Measurements from ENCODE around the gene STXBP3.

STXBP3 gene

DNA sequence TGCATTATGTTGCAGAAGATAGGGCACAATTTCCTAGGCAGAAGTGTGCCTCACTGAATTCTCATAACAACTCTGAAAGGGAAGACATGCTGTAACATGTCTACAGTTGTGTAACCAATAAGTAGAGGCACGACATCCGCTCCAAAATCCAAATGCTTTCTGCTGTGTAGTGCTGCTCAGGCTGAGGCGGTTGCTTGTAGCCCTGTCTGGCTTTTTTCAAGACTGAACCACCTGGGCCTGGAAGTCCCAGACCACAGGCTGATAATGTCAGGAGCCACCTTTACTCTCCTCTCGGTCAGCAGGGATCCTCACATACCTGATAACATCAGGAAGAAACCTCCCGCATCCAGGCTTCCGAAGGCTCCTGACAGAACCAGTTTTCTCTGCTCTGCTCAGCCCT is 99.5 kb downstream of the STXBP3 start:
- DNase-seq = no peak

DNA sequence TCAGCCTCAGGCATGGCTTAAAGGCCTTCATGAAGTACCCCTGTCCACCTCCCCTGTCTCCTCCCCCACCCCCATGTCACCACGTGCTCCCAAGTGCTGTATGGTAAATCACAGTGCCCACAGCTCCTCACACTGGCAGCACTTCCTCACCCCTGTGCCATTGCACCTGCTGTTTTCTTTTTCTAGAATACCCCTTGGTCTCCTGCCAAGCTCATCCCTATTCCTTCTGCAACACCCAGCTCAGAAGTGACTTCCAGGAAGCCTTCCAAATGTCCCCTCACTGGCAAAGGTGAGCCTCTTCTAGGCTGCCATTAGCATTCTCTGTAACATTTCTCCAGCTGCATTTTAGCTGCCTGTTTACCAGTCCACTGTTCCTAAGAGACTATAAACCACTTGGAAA is 101.0 kb downstream of the STXBP3 start:
- no peak for DNase-seq

DNA sequence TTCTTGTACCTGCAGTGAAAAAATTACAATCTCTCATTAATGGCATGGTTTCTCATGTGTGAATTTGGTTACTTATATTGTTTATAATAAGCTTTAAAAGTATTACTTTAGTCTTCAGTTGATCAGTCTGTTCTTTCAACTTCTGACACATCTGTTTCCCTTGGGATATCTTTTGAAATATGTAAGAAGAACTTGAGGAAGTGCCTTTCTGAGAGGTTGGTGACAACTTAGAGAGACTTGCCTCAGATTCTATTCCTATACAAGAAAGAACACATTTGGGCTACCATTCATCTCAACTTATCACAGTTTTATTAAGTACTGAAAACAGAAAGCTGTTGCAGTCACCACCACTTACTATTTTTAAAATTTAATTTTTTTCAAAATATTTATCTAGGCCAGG is 102.3 kb downstream of the STXBP3 start:
- no peak for DNase-seq

DNA sequence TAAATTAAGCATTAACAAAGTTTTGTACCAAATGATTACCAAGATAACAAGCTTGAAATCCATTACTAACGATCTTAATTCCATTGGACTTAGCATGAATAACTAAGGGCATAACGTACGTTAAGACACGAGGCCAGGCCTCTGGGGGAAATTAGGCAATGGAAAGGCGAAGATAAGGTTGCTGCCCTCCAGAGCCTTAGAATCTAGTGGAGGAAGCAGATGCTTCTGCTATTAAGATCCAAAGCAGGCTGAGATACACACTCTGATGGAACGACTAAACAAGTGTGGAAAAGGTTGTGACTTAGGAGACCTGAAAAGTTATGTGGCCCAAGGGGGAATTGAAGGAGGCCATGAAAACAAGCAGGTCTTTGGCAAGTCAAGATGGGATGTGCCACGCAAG is 104.5 kb downstream of the STXBP3 start:
- no peak for DNase-seq

DNA sequence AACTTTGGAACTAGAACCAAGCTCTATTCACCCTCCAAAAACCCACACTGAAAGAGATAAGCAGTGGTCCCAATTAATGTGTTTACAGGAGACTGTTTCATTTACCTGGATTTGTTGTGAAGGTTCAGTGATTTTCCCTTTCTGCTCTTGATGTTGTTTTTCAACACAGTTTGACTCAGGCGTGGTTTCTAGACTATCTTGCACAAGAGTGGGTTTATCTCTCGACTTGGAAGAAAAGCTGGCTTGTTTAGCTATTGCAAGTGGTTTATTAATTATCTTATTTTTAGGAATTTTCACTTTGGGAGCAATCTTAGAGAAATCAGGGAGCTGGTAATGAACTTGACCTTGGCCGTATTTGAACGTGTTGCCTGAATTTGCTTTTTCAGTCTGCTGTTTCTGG is 105.1 kb downstream of the STXBP3 start:
- DNase-seq = no peak

DNA sequence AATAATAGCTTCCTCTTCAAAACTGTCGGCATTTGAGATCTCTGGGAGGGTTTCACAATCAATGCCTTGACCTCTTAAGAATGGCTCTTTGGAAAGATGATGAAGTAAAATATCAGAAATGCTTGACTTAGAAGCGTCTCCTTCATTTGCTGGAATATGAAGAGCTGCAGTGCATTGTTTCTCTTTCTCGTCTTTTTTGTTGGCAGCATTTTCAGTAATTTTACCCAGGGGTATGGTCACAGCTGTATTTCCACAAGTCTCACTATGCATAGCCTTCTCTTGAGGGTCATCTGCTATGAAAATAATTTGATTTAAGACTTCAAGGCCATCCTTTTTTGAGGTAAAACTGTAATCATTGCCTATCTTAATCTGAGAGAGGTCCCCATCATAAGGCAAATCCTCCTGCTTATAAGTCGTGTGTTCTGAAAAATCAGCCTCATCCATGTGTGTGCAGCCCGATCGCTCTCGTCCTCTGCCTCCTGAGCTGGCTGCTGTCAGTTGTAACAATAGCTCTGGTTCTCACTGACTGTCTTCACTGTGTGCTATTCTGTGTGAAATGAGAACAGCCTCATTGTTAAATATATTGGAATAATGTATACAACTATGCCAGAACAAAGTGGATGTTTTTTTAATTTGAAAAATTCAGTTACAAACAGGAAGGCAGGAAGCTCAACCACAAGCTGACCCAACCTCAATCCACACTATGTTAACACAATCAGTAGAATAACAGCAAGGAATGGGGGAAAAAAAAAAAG is 105.9 kb downstream of the STXBP3 start:
- DNase-seq = no peak

DNA sequence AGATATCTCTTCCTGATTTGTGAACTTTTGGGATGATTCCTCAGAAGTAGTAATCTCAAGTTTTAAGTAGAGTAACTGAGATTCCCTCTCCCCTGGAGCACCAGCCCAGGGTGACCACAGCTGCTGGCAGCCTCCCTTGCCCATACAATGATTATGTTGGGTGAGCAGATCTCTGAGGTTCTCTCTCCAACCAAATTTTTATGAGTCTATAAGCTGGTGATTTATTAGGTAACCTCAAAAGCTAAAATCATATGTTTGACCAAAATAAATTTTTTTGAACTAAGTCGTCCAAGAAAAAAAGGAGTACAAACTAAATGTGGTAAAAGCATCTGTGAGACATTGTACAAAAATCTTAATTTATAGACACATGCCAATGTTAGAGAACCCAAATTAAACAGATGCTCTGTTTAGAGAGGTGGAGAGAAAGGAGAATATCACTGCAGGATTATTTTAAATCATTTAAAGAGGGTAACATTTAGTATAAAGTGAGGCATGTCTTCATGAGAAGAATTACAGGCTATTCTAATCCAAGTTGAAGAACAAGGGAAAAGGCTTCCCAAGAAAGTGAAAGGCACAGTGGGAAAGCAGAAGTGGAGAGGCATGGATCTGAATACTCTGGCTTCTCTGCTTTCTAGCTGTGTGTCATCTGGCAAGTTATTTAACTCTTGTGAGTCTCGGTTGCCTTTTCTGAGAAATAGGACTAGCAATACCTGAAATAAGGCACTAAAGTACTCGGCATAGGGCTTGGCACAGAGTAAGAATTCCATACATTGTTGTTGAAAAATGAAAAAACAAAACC is 107.9 kb downstream of the STXBP3 start:
- no peak for DNase-seq

DNA sequence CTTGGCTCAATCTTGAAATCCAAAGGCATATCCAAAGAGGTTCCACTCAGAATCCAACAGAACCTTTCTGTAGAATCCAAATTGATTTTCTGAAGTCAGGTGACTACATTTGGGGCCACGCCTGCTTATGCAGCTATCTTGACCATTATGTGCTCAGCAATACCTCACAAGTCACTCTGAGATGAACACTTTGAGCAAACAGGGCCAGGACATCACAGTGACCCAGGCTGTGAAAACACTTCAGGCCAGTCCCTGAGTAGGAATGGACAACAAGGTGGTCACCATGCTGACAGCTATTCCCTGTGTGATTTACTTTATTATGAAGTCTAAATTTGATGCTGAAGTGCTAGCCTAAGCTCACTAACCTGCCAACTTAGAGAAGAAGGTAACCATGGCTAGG is 110.5 kb downstream of the STXBP3 start, which contains the start of gene AKNAD1:
Gene AKNAD1, minus strand, starts transcription at position 101 of the 400 bp plus-strand sequence. CDS start 4,430 bp downstream, outside the sequence.
- no peak for DNase-seq

DNA sequence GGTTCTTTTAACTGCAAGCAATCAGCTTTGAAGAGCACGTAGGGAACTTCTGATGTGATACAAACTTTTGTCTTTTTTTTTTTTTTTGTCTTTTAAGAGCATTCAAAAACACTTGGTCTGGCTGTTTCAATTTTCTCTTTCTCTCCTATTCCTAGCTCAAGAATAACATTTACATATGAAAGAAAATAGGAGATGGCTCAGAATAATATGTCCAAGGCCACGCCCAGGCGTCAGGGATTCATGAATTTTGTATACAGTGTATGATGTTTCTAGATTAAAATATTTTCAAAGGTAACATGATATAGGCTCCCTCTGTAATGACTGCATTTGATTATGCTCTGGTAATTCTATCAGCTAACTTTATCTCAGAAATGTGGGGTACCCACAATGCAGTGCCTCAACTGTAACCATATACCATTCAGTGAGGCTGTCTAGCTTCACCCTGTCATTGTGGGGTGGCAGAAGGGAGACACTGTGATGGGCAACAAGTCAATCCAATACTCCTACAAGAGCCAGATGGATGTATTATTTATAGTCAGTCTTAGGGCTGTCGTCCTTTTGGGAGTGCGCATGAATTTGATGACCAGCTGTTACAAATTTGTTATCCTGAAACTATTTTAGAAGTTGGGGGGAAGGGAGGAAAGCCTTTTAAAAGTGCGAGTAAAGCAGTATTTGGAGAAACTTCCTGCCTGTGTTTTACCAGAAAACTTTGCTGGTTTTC is 111.9 kb downstream of the STXBP3 start:
- DNase-seq = no peak
